ENCODE measurements around the gene NRIP1.

NRIP1 gene

DNA sequence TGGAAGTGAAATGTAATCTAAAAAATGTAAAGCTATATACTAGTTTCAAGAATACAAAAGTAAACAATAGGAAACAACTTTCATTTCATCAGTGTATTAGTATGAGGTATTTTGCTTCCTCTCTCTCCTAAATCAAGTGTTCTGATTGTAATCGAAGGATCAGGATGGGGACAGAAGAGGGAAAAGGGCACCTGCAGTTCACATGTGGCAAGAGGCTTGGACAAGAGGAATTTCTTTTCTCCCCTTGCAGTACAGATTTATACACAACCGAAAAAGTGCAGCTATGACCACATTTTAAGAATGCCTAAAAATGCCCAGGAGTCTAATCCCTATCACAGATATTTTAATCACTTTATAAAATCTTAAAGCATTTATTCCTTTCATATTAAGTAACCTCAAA, 63.7 kb downstream of the NRIP1 start:
- no peak overlapping the region for H3K4me3 ChIP-seq (ENCODE audit: low read depth, low read length)
- no peak for TF ChIP-seq CTCF (IDR thresholded peaks at IDR 0.05; ENCODE audit: control insufficient read depth, extremely low read depth, insufficient read depth)
- no peak for DNase-seq (ENCODE audit: low read depth)

- no peak for DNase-seq (ENCODE audit: low read depth)
- no peak overlapping the region for H3K4me3 ChIP-seq (ENCODE audit: low read depth, low read length)
- no peak for TF ChIP-seq CTCF (IDR thresholded peaks at IDR 0.05; ENCODE audit: control insufficient read depth, extremely low read depth, insufficient read depth)
These were observed 64.7 kb downstream of the NRIP1 start for GRCh38 chr21:15000081-15000480.

- no peak for TF ChIP-seq CTCF (IDR thresholded peaks at IDR 0.05; ENCODE audit: control insufficient read depth, extremely low read depth, insufficient read depth)
- no peak overlapping the region for H3K4me3 ChIP-seq (ENCODE audit: low read depth, low read length)
- no peak for DNase-seq (ENCODE audit: low read depth)
These were observed 66.0 kb downstream of the NRIP1 start for GRCh38 chr21:14998784-14999183.

DNA sequence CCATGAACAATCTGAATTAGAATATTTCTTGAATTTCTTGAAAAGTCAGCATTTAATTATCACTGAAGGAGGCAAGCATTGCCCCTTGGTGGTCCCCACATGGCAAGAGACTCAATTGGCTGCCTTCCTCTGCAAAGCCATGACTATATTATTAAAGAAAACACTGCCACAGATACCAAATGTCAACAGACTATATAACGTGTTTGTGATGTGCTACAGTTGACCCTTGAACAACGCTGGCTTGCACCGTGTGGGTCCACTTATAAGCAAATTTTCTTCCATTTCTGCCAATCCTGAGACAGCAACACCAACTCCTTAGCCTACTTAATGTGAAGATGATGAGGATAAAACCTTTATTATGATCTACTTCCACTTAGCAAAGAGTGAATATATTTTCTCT, 66.5 kb downstream of the NRIP1 start:
- TF ChIP-seq CTCF (IDR thresholded peaks at IDR 0.05; ENCODE audit: control insufficient read depth, extremely low read depth, insufficient read depth), result no peak
- H3K4me3 ChIP-seq (ENCODE audit: low read depth, low read length), result no peak overlapping the region

GRCh38 chr21:14995695-14996490, 68.9 kb downstream of the NRIP1 start:
- no peak overlapping the region for H3K4me3 ChIP-seq (ENCODE audit: low read depth, low read length)
- DNase-seq (ENCODE audit: low read depth), result no peak
- no peak for TF ChIP-seq CTCF (IDR thresholded peaks at IDR 0.05; ENCODE audit: control insufficient read depth, extremely low read depth, insufficient read depth)

More for the DNA sequence above, 66.5 kb downstream of the NRIP1 start:
- no peak for DNase-seq (ENCODE audit: low read depth)

- TF ChIP-seq CTCF (IDR thresholded peaks at IDR 0.05; ENCODE audit: control insufficient read depth, extremely low read depth, insufficient read depth), result no peak
- H3K4me3 ChIP-seq (ENCODE audit: low read depth, low read length), result no peak overlapping the region
- DNase-seq (ENCODE audit: low read depth), result no peak
These were observed 69.6 kb downstream of the NRIP1 start for GRCh38 chr21:14995226-14995625.

- no peak for DNase-seq (ENCODE audit: low read depth)
- H3K4me3 ChIP-seq (ENCODE audit: low read depth, low read length), result no peak overlapping the region
- no peak for TF ChIP-seq CTCF (IDR thresholded peaks at IDR 0.05; ENCODE audit: control insufficient read depth, extremely low read depth, insufficient read depth)
These were observed 71.7 kb downstream of the NRIP1 start for GRCh38 chr21:14993115-14993514.

Measured in LNCaP clone FGC (cell line).